Ovary (tissue), 3 donors: ENCODE data around the gene LDLRAD4.

Source experiments
- EP300 ChIP-seq: sonication (generic); formaldehyde crosslinking; IDR thresholded peaks from one replicate; pipeline ENCODE4 v1.6.1; 2017; ENCODE audit warnings: antibody characterized with exemption
- POLR2A ChIP-seq: fragments of 450-650 bp; IDR thresholded peaks from one replicate; pipeline ENCODE4 v1.6.1; 2017; ENCODE audit warnings: antibody characterized with exemption, mild to moderate bottlenecking, moderate library complexity
- TF ChIP-seq, protein P1 (sequence below), 3 donors: fragments of 450-650 bp in 2 of 3; fragments of 200-600 bp in 1 of 3; IDR thresholded peaks; one replicate each; pipeline versions ENCODE4 v1.5.1 to v1.8.0; 2016 to 2022; ENCODE audit warnings: antibody characterized with exemption in 3 of 3, mild to moderate bottlenecking in 1 of 3
- donor health status: DM: no; HTN: no; CAD: no.

DNA sequence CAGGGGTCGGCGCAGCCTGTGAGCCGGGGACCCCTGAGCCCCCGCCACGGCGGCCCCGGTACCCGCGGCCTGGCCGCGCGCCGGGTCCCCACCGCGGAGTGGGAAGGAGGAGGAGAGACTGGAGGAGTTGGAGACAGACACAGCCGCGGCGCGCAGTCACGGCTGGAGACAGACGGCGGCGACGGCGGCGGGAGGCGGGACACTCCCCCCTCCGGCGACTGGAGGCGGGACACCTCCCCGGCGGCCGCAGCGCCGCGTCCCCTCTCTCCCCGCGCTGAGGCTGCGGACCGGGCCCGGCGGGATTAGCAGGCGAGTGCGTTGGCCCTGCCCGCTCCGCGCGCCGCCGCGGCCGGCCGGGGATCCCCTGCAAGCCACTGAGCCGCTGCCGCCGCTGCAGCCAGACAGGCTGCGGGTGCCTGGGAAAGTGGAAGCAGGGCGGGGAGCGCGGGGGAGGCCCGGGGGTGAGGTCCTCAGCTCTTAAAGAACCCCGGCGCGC lies 1.0 kb upstream of the LDLRAD4 start:
- TF ChIP-seq, protein P1, sequence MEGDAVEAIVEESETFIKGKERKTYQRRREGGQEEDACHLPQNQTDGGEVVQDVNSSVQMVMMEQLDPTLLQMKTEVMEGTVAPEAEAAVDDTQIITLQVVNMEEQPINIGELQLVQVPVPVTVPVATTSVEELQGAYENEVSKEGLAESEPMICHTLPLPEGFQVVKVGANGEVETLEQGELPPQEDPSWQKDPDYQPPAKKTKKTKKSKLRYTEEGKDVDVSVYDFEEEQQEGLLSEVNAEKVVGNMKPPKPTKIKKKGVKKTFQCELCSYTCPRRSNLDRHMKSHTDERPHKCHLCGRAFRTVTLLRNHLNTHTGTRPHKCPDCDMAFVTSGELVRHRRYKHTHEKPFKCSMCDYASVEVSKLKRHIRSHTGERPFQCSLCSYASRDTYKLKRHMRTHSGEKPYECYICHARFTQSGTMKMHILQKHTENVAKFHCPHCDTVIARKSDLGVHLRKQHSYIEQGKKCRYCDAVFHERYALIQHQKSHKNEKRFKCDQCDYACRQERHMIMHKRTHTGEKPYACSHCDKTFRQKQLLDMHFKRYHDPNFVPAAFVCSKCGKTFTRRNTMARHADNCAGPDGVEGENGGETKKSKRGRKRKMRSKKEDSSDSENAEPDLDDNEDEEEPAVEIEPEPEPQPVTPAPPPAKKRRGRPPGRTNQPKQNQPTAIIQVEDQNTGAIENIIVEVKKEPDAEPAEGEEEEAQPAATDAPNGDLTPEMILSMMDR (IDR thresholded peaks at IDR 0.05), result no peak
- TF ChIP-seq EP300 (no peak), POLR2A (no peak)
